ENCODE results near the gene CELSR3. TPM values are rescaled to one million over a fixed set of nuclear protein-coding genes. Genes with fewer than 3 reads are reported as not detected.

Gene CELSR3
- total and polyA plus RNA-seq, 2 of the 4 experiments (the other 2 are of a cell fraction) = 0.18 to 0.63 TPM

- Histone ChIP-seq H3K79me1 (ENCODE audit: low read depth in 1 of 2, low read length in 2 of 2) (peaks cover 17 to 76% of the 10 kb centered on the region in 2 experiments; a peak in 3 of 4 replicates), H3K36me3 (ENCODE audit: control insufficient read depth, insufficient read depth, low read length) (peaks cover 50% of the 10 kb centered on the region), H3K27ac (ENCODE audit: insufficient read depth, low read length) (peak overlapping the region; percentile 94), H2AFZ (replicated peaks; ENCODE audit: low read length, poor library complexity) (peak overlapping the region; percentile 79), H3K18ac (ENCODE audit: low read depth, low read length) (peak overlapping the region; percentile 85), H3K56ac (ENCODE audit: extremely low read depth, insufficient read depth, low read length) (peak overlapping the region; percentile 88), H3K14ac (replicated peaks; ENCODE audit: low read depth, low read length) (peak overlapping the region; percentile 77), H4K20me1 (ENCODE audit: insufficient read depth, low read length) (peaks cover 19% of the 10 kb centered on the region), H3K9me1 (ENCODE audit: insufficient read depth, low read length) (peaks cover 43% of the 10 kb centered on the region), H2BK5ac (ENCODE audit: low read depth, low read length, poor library complexity, severe bottlenecking) (peak overlapping the region; percentile 97), H3K9ac (ENCODE audit: low read depth, low read length) (peak overlapping the region; percentile 51), H3K4me2 (ENCODE audit: low read depth, low read length) (peak overlapping the region; percentile 62), H3K9me3 (ENCODE audit: control insufficient read depth, insufficient read depth, low read length) (no peaks in the 10 kb centered on the region), H4K5ac (ENCODE audit: low read depth, low read length) (peak overlapping the region; percentile 72), H2AK9ac (replicated peaks; ENCODE audit: low read depth, low read length, poor library complexity) (peak overlapping the region; percentile 99), H3K4me1 (ENCODE audit: control insufficient read depth, insufficient read depth, low read length) (peaks cover 54% of the 10 kb centered on the region), H3K4me3 (ENCODE audit: insufficient read depth, low read depth, low read length) (no peak overlapping the region), H4K91ac (ENCODE audit: insufficient read depth, low read depth, low read length) (peak overlapping the region; percentile 98), H2AK5ac (ENCODE audit: low read depth, low read length) (peak overlapping the region; percentile 100), H3K4ac (ENCODE audit: low read depth, low read length) (peak overlapping the region; percentile 99), H4K8ac (ENCODE audit: low read depth in 2 of 2, low read length in 2 of 2) (peak overlapping the region; percentile 85 to 90), H3K27me3 (ENCODE audit: control insufficient read depth, insufficient read depth, low read length) (no peaks in the 10 kb centered on the region), H2BK120ac (ENCODE audit: low read depth, low read length) (peak overlapping the region; percentile 85), H2BK15ac (ENCODE audit: low read depth, low read length) (peak overlapping the region; percentile 97; the same call in 2 of the 3 replicates), H3K23ac (ENCODE audit: low read depth, low read length) (peak overlapping the region; percentile 93), H2BK20ac (ENCODE audit: low read depth, low read length) (peak overlapping the region; percentile 99)
- DNase-seq = peak; percentile 94
- ATAC-seq (ENCODE audit: low read depth) = peak; percentile 70
- intact Hi-C loops (cut with micrococcal nuclease) = loop anchor here (1.0 kb wide), 1 partner anchor 37 kb away; the partner anchor contains the start of gene SLC26A6
- POLR2A ChIA-PET (ENCODE audit: unreplicated experiment) = interaction anchor here (0.6 to 0.9 kb wide), 2 partner anchors 13 to 41 kb away, joined by 3 to 5 read pairs; no protein-coding TSS in a partner anchor
- 0% methylated on average over 1 of the region's 5 CpGs; no CpG with 5 or more reads in 1 of the 2 experiments for WGBS, 2 experiments (ENCODE audit: extremely low coverage in 2 of 2, insufficient read length in 1 of 2)
- TF ChIP-seq RCOR1 (IDR thresholded peaks at IDR 0.05; ENCODE audit: insufficient replicate concordance, low read length) = peak; percentile 49
- TF ChIP-seq BHLHE40 (IDR thresholded peaks at IDR 0.05; ENCODE audit: low read depth, low read length) = peak; percentile 84
- TF ChIP-seq NFE2L2 (IDR thresholded peaks at IDR 0.05; ENCODE audit: low read depth, low read length) = no peak; the same call in 1 of the 2 replicates
- TF ChIP-seq MXI1 (IDR thresholded peaks at IDR 0.05; ENCODE audit: borderline replicate concordance, low read depth, low read length) = peak; percentile 10; the same call in 1 of the 2 replicates
- TF ChIP-seq SMC3 (IDR thresholded peaks at IDR 0.05; ENCODE audit: low read depth, low read length) = no peak
- no peak; the same call in 1 of the 2 replicates for TF ChIP-seq RAD21 (IDR thresholded peaks at IDR 0.05; ENCODE audit: low read length)
- TF ChIP-seq MAZ (IDR thresholded peaks at IDR 0.05; ENCODE audit: borderline replicate concordance, low read depth, low read length) = peak; percentile 74; the same call in 1 of the 2 replicates
- no peak; the same call in 1 of the 2 replicates for TF ChIP-seq CEBPB (IDR thresholded peaks at IDR 0.05; ENCODE audit: low read depth, low read length)
- TF ChIP-seq FOS (IDR thresholded peaks at IDR 0.05; ENCODE audit: low read depth, low read length) = peak; percentile 65
- TF ChIP-seq, protein P1, sequence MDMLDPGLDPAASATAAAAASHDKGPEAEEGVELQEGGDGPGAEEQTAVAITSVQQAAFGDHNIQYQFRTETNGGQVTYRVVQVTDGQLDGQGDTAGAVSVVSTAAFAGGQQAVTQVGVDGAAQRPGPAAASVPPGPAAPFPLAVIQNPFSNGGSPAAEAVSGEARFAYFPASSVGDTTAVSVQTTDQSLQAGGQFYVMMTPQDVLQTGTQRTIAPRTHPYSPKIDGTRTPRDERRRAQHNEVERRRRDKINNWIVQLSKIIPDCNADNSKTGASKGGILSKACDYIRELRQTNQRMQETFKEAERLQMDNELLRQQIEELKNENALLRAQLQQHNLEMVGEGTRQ (IDR thresholded peaks at IDR 0.05; ENCODE audit: low read depth, low read length) = no peak
- no peak for TF ChIP-seq ELK1 (IDR thresholded peaks at IDR 0.05; ENCODE audit: borderline replicate concordance, low read depth, low read length)
- no peak for TF ChIP-seq MAFK (IDR thresholded peaks at IDR 0.05; ENCODE audit: low read depth, low read length)
- TF ChIP-seq CHD1 (IDR thresholded peaks at IDR 0.05; ENCODE audit: low read depth, low read length) = no peak
- dilution Hi-C loops (cut with HindIII; ENCODE audit: low sequenced_read_pairs, unreplicated experiment) = no loop called here
- CTCF ChIA-PET = interaction anchor here (0.7 to 1.0 kb wide), 4 partner anchors 11 to 65 kb away, joined by 3 to 4 read pairs (median 3); partner anchors contain the start of genes SLC26A6 and UQCRC1
- no TSS peak for BruUV-seq (replicated peaks)
- in situ Hi-C loops (cut with MboI; ENCODE audit: low sequenced_read_pairs) = no loop called here
Observed at GRCh38 chr3:48598323-48599076, 64.2 kb downstream of the CELSR3 start.
